Stimulated activated CD8-positive, alpha-beta memory T cell treated with anti-CD3 and anti-CD28 coated beads, Interleukin-4, amount 100 ng/mL, for 1 hour (primary cell): ENCODE results near the gene UTS2B.
"Not testable (repeated sequence)": the region's sequence is repeated elsewhere in the genome, so short reads cannot be mapped to it uniquely, and the experiment has no call there.

Experiments used
- DNase-seq, 2 donors: peaks; one replicate each; pipeline ENCODE4 v3.0.0-alpha.2; 2020; ENCODE audit warnings: low read depth in 2 of 2, low spot score in 1 of 2

The UTS2B gene

GRCh38 chr3:191283400-191283799, 46.9 kb downstream of the UTS2B start:
- DNase-seq, result no peak

GRCh38 chr3:191282251-191283185, 47.8 kb downstream of the UTS2B start:
- DNase-seq, result no peak

- DNase-seq, result no peak
Observed at GRCh38 chr3:191280882-191281281, 49.4 kb downstream of the UTS2B start.

GRCh38 chr3:191280111-191280510, 50.2 kb downstream of the UTS2B start:
- no peak for DNase-seq

- DNase-seq, result no peak
Observed at GRCh38 chr3:191275751-191276150, 54.6 kb downstream of the UTS2B start.

GRCh38 chr3:191275244-191275643, 55.1 kb downstream of the UTS2B start:
- not testable (repeated sequence) for DNase-seq

- no peak for DNase-seq
Observed at GRCh38 chr3:191269289-191270085, 60.8 kb downstream of the UTS2B start.

- no peak for DNase-seq
Observed at GRCh38 chr3:191268737-191269136, 61.6 kb downstream of the UTS2B start.

GRCh38 chr3:191263850-191264249, 66.5 kb downstream of the UTS2B start:
- DNase-seq, result no peak

GRCh38 chr3:191263365-191263764, 67.0 kb downstream of the UTS2B start:
- DNase-seq, result no peak

- no peak for DNase-seq
Observed at GRCh38 chr3:191262650-191263049, 67.7 kb downstream of the UTS2B start.

GRCh38 chr3:191261304-191261638, 69.1 kb downstream of the UTS2B start:
- DNase-seq, result no peak

- no peak for DNase-seq
Observed at GRCh38 chr3:191260431-191261303, 69.7 kb downstream of the UTS2B start.

GRCh38 chr3:191259486-191259885, 70.8 kb downstream of the UTS2B start:
- DNase-seq, result no peak

- no peak for DNase-seq
Observed at GRCh38 chr3:191257286-191257685, 73.0 kb downstream of the UTS2B start.

GRCh38 chr3:191256405-191256804, 73.9 kb downstream of the UTS2B start:
- no peak for DNase-seq

- DNase-seq, result no peak
Observed at GRCh38 chr3:191255156-191255555, 75.2 kb downstream of the UTS2B start.

- no peak for DNase-seq
Observed at GRCh38 chr3:191254098-191254873, 76.0 kb downstream of the UTS2B start.

- DNase-seq, result no peak
Observed at GRCh38 chr3:191253089-191253799, 77.1 kb downstream of the UTS2B start.

GRCh38 chr3:191246630-191247029, 83.7 kb downstream of the UTS2B start:
- no peak for DNase-seq
